H9 (cell line): ENCODE measurements around the gene TOR4A. TPM values are rescaled to one million over a fixed set of nuclear protein-coding genes. Genes with fewer than 3 reads are reported as not detected.
"Not testable (repeated sequence)": the region's sequence is repeated elsewhere in the genome, so short reads cannot be mapped to it uniquely, and the experiment has no call there.

Experiments
- DNase-seq: peaks from one replicate; pipeline ENCODE4 v3.0.0-alpha.2; 2017
- H2AFZ ChIP-seq: one replicate; pipeline ENCODE4 v1.6.1; 2013; ENCODE audit warnings: mild to moderate bottlenecking, low read length, control low read depth, moderate library complexity
- H2AK5ac ChIP-seq: 2 replicates; pipeline ENCODE4 v1.6.1; 2013; ENCODE audit warnings: low read length, control low read depth, mixed read lengths; ENCODE audit not compliant: insufficient read length
- H2BK120ac ChIP-seq: one replicate; pipeline ENCODE4 v1.6.1; 2013; ENCODE audit warnings: low read depth, mild to moderate bottlenecking, low read length, control low read depth, inconsistent platforms; ENCODE audit not compliant: poor library complexity, severe bottlenecking
- H2BK12ac ChIP-seq: 2 replicates; pipeline ENCODE4 v1.6.1; 2013; ENCODE audit warnings: low read length, control low read depth, mixed read lengths, low read depth; ENCODE audit not compliant: insufficient read length
- H2BK15ac ChIP-seq: 2 replicates; pipeline ENCODE4 v1.6.1; 2013; ENCODE audit warnings: low read depth, low read length, control low read depth
- H2BK20ac ChIP-seq: one replicate; pipeline ENCODE4 v1.6.1; 2013; ENCODE audit warnings: low read depth, mild to moderate bottlenecking, low read length, control low read depth, inconsistent platforms; ENCODE audit not compliant: poor library complexity, severe bottlenecking
- H2BK5ac ChIP-seq: 2 replicates; pipeline ENCODE4 v1.6.1; 2013; ENCODE audit warnings: low read length, control low read depth, mixed read lengths; ENCODE audit not compliant: insufficient read length
- H3K14ac ChIP-seq: 2 replicates; pipeline ENCODE4 v1.6.1; 2013; ENCODE audit warnings: low read length, control low read depth; ENCODE audit not compliant: insufficient read depth
- H3K18ac ChIP-seq: 2 replicates; pipeline ENCODE4 v1.6.1; 2013; ENCODE audit warnings: low read depth, mild to moderate bottlenecking, mixed read lengths, low read length, control low read depth; ENCODE audit not compliant: insufficient read length
- H3K23ac ChIP-seq: 2 replicates; pipeline ENCODE4 v1.6.1; 2013; ENCODE audit warnings: low read length, control low read depth, mixed read lengths, low read depth; ENCODE audit not compliant: insufficient read length
- H3K23me2 ChIP-seq: 2 replicates; pipeline ENCODE4 v1.6.1; 2013; ENCODE audit warnings: low read depth, mild to moderate bottlenecking, mixed read lengths, low read length, control low read depth; ENCODE audit not compliant: insufficient read length, poor library complexity, severe bottlenecking
- H3K27ac ChIP-seq: 2 replicates; pipeline ENCODE4 v1.5.1; 2013; ENCODE audit warnings: low read length, control low read depth, mixed read lengths, low read depth; ENCODE audit not compliant: insufficient read length
- H3K27me3 ChIP-seq: 2 replicates; pipeline ENCODE4 v1.6.1; 2013; ENCODE audit warnings: low read length, control low read depth, inconsistent platforms; ENCODE audit not compliant: insufficient read depth
- H3K4ac ChIP-seq: 2 replicates; pipeline ENCODE4 v1.6.1; 2013; ENCODE audit warnings: low read depth, mild to moderate bottlenecking, control low read depth, inconsistent platforms, low read length, moderate library complexity
- H3K4me1 ChIP-seq: 2 replicates; pipeline ENCODE4 v1.6.1; 2013; ENCODE audit warnings: low read length, control low read depth, inconsistent platforms; ENCODE audit not compliant: insufficient read depth
- H3K4me2 ChIP-seq: 2 replicates; pipeline ENCODE4 v1.6.1; 2013; ENCODE audit warnings: low read length, control low read depth, mixed read lengths; ENCODE audit not compliant: insufficient read length, insufficient read depth
- H3K56ac ChIP-seq: 2 replicates; pipeline ENCODE4 v1.6.1; 2013; ENCODE audit warnings: low read depth, mild to moderate bottlenecking, mixed read lengths, low read length, control low read depth; ENCODE audit not compliant: insufficient read length
- H3K79me1 ChIP-seq: 2 replicates; pipeline ENCODE4 v1.6.1; 2013; ENCODE audit warnings: low read depth, mild to moderate bottlenecking, moderate library complexity, low read length, control low read depth, inconsistent platforms; ENCODE audit not compliant: insufficient read depth, poor library complexity, severe bottlenecking
- H3K79me2 ChIP-seq: 2 replicates; pipeline ENCODE4 v1.6.1; 2013; ENCODE audit warnings: low read length, control low read depth, inconsistent platforms; ENCODE audit not compliant: insufficient read depth
- H3K9ac ChIP-seq: 2 replicates; pipeline ENCODE4 v1.6.1; 2013; ENCODE audit warnings: low read length, control low read depth, mixed read lengths; ENCODE audit not compliant: insufficient read length; ENCODE audit errors: extremely low read depth
- H3K9me3 ChIP-seq: one replicate; pipeline ENCODE4 v1.6.1; 2013; ENCODE audit warnings: low read depth, low read length, inconsistent platforms; ENCODE audit not compliant: control insufficient read depth
- H3T11ph ChIP-seq: one replicate; pipeline ENCODE4 v1.6.1; 2013; ENCODE audit warnings: mild to moderate bottlenecking, low read length, control low read depth, inconsistent platforms
- H4K20me1 ChIP-seq: one replicate; pipeline ENCODE4 v1.6.1; 2013; ENCODE audit not compliant: control insufficient read depth, insufficient read length, insufficient read depth
- H4K5ac ChIP-seq: 2 replicates; pipeline ENCODE4 v1.6.1; 2013; ENCODE audit warnings: low read depth, mild to moderate bottlenecking, mixed read lengths, low read length, control low read depth; ENCODE audit not compliant: insufficient read length
- H4K8ac ChIP-seq: replicated peaks from 2 replicates; pipeline ENCODE4 v1.6.1; 2013; ENCODE audit warnings: low read length, control low read depth, mixed read lengths, low read depth; ENCODE audit not compliant: insufficient read length
- H4K91ac ChIP-seq: 2 replicates; pipeline ENCODE4 v1.6.1; 2013; ENCODE audit warnings: low read depth, mild to moderate bottlenecking, moderate library complexity, mixed read lengths, low read length, control low read depth; ENCODE audit not compliant: insufficient read length
- H3K27ac Mint-ChIP-seq, 3 experiments: 2 replicates in 2 of 3; 3 replicates in 1 of 3; pipeline ENCODE4 v1.8.0; 2020 to 2021; ENCODE audit warnings: mixed read lengths in 3 of 3, mild to moderate bottlenecking in 1 of 3, moderate library complexity in 1 of 3
- H3K27me3 Mint-ChIP-seq: 2 replicates; pipeline ENCODE4 v1.8.0; 2021; ENCODE audit warnings: low read depth, mild to moderate bottlenecking, moderate library complexity, mixed read lengths
- H3K36me3 Mint-ChIP-seq, 3 experiments: 2 replicates in 2 of 3; 3 replicates in 1 of 3; pipeline ENCODE4 v1.8.0; 2020 to 2021; ENCODE audit warnings: low read depth in 3 of 3, mixed read lengths in 3 of 3; ENCODE audit not compliant: insufficient read depth in 1 of 3
- H3K4me1 Mint-ChIP-seq, 2 experiments: 2 replicates each; pipeline ENCODE4 v1.8.0; 2020; ENCODE audit warnings: mixed read lengths in 2 of 2
- H3K4me3 Mint-ChIP-seq, 2 experiments: 2 replicates in 1 of 2; 3 replicates in 1 of 2; pipeline ENCODE4 v1.8.0; 2020 to 2021; ENCODE audit warnings: mild to moderate bottlenecking in 2 of 2, mixed read lengths in 2 of 2, moderate library complexity in 1 of 2
- H3K9me3 Mint-ChIP-seq, 2 experiments: 2 replicates in 1 of 2; 3 replicates in 1 of 2; pipeline ENCODE4 v1.8.0; 2020; ENCODE audit warnings: mild to moderate bottlenecking in 2 of 2, mixed read lengths in 2 of 2, moderate library complexity in 1 of 2
- CTCF ChIP-seq: fragments of 200-600 bp; sonication (generic); conservative IDR thresholded peaks from 3 replicates; pipeline ENCODE4 v1.8.0; 2021; ENCODE audit warnings: antibody characterized with exemption, mild to moderate bottlenecking
- WGBS: extraction: QIAGEN DNeasy Blood & Tissue Kit; methylation state at CpG from one replicate; pipeline ENCODE4 v1.1.7; 2013; ENCODE audit warnings: missing lambda C conversion rate, low lambda C conversion rate, mixed read lengths; ENCODE audit not compliant: insufficient read length; ENCODE audit errors: extremely low coverage; 5-methylcytosine and 5-hydroxymethylcytosine counted together
- total RNA-seq: library from RNA; stranded (reverse); gene quantifications from 2 replicates; pipeline ENCODE4 v1.2.1, GENCODE V29; 2021

TOR4A gene
- total RNA-seq, 1 experiment from 2014 or later, result 6.2 TPM

GRCh38 chr9:137262173-137262908 is 15.2 kb upstream of the TOR4A start:
- not testable (repeated sequence) for H3K27me3 ChIP-seq, DNase-seq, H3K9ac ChIP-seq, H3K23ac ChIP-seq, H3K9me3 ChIP-seq, H3K4me1 ChIP-seq, H2AK5ac ChIP-seq, H2BK5ac ChIP-seq, H3K27me3 Mint-ChIP-seq, H3K4me3 Mint-ChIP-seq, H3T11ph ChIP-seq, H4K5ac ChIP-seq, H2BK120ac ChIP-seq, H3K27ac ChIP-seq, H3K18ac ChIP-seq, H3K79me1 ChIP-seq, H2BK20ac ChIP-seq, H3K4me1 Mint-ChIP-seq, H3K79me2 ChIP-seq, H2AFZ ChIP-seq, H2BK12ac ChIP-seq, H4K20me1 ChIP-seq, H3K56ac ChIP-seq, H3K27ac Mint-ChIP-seq, H3K14ac ChIP-seq, H4K8ac ChIP-seq, H3K23me2 ChIP-seq, H3K4ac ChIP-seq, H3K4me2 ChIP-seq, H4K91ac ChIP-seq, H3K9me3 Mint-ChIP-seq, H2BK15ac ChIP-seq
- H3K36me3 Mint-ChIP-seq, result peaks cover 10 to 46% (median 36%) of the 10 kb centered on the region in 3 experiments; a peak in 6 of 7 replicates
- TF ChIP-seq CTCF, result peak; percentile 66
- WGBS, result no CpG with 5 or more reads among the region's 15 CpGs
